GM18517 (cell line): ENCODE data around the gene ANAPC5.
"Not testable (repeated sequence)": the region's sequence is repeated elsewhere in the genome, so short reads cannot be mapped to it uniquely, and the experiment has no call there.

Experiments
- ATAC-seq: cut with Tn5 transposase; IDR thresholded peaks from one replicate; pipeline ENCODE4 v1.9.1; 2021; ENCODE audit warnings: mild to moderate bottlenecking, moderate library complexity; ENCODE audit not compliant: unreplicated experiment

Gene ANAPC5

GRCh38 chr12:121285856-121286255 lies 66.4 kb downstream of the ANAPC5 start:
- no peak for ATAC-seq

DNA sequence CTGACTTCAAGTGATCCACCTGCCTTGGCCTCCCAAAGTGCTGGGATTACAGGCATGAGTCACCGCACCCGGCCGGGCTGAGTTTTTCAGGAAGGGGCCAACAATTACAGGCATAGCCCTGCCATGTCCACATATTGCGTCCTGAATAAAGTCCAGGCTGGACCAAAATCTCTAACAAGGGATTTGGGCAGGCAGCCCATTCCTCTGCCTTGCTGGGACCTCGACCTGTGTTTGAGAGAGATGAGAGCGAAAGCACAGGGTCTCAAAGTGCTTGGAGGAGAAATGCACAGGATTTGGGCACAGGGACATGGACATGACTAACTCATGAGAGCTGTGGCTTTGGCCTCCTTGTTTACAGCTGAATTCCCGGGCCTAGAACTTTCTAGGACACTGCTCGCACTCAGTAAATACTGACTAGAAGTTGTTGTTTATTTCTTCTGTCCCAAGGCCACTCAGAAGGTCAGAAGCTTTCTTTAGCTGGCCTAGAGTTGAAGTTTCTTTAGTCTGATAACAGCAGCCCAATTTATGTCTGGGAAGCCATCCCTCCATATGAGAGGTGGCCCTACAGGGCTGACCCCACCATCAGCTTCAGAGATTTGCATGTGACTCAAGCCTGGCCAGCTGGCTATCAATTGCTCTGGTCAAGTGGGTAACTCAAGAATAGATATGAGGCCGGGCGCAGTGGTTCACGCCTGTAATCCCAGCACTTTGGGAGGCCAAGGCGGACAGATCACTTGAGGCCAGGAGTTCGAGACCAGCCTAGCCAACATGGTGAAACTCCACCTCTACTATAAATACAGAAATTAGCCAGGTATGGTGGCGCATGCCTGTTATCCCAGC lies 67.4 kb downstream of the ANAPC5 start:
- no peak for ATAC-seq

GRCh38 chr12:121283841-121284240 lies 68.4 kb downstream of the ANAPC5 start:
- ATAC-seq, result no peak

GRCh38 chr12:121283388-121283787 lies 68.8 kb downstream of the ANAPC5 start:
- no peak for ATAC-seq

- ATAC-seq, result not testable (repeated sequence)
Observed at GRCh38 chr12:121282910-121283309, 69.3 kb downstream of the ANAPC5 start.

DNA sequence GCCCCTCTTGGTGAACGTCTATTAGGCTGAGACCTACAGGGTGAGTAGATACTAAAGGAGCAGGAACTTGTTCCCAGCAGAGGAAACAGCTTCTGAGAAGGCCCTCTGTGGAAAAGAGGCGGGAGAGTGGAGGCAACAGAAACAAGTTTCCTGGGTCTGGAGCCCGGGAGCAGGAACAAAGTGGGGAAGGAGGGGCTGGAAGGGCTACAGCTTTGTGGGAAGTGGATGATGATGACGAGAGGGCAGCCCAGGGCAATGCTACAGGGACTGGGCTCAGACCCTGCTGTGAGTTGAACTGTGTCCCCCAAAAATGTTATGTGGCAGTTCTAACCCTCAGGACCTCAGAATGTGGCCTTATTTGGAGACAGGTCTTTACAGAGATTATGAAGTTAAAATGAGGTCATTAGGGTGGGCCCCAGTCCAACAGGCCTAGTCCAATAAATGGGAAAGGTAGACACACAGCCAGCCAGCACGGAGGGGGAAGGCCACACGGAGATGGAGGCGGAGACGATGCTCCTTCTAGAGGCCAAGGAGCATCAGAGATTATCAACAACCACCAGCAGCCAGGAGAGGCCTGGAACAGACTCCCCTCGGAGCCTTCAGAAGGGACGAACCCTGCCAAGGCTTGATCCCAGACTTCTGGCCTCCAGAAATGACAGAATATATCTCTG lies 70.0 kb downstream of the ANAPC5 start:
- no peak for ATAC-seq

- ATAC-seq, result not testable (repeated sequence)
Observed at GRCh38 chr12:121281116-121281515, 71.1 kb downstream of the ANAPC5 start.

DNA sequence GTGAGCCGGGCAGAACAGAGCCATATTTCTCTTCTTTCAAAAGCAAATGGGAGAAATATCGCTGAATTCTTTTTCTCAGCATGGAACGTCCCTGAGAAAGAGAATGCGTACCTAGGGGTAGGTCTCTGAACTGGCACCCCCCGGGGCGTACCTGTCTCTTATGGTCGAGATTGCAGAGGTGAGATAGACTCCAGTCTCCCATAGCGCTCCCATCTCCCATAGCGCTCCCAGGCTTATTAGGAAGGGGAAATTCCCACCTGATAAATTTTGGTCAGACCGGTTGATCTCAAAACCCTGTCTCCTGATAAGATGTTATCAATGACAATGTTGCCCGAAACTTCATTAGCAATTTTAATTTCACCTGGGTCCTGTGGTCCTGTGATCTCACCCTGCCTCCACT lies 71.7 kb downstream of the ANAPC5 start:
- not testable (repeated sequence) for ATAC-seq

DNA sequence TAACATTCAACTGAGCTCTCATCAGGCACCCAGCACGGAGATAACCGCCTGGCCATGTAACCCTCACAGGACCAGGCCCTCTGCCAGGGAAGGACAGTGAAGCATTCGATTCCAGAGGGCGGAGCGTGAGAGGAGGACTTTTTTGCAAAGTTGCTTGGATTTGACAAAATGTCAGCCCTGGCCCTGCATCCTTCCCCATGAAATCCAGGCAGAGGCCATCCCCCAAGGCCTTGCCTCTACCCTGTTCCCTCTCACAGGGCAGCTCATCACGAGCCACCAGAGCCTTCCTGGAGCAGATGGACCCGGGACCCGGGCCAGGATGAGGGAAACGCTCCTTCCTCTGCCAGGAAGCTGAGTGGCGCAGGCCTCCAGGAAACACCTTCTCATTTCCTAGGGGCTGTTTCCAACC lies 72.7 kb downstream of the ANAPC5 start:
- no peak for ATAC-seq

GRCh38 chr12:121279071-121279375 lies 73.2 kb downstream of the ANAPC5 start:
- ATAC-seq, result no peak

DNA sequence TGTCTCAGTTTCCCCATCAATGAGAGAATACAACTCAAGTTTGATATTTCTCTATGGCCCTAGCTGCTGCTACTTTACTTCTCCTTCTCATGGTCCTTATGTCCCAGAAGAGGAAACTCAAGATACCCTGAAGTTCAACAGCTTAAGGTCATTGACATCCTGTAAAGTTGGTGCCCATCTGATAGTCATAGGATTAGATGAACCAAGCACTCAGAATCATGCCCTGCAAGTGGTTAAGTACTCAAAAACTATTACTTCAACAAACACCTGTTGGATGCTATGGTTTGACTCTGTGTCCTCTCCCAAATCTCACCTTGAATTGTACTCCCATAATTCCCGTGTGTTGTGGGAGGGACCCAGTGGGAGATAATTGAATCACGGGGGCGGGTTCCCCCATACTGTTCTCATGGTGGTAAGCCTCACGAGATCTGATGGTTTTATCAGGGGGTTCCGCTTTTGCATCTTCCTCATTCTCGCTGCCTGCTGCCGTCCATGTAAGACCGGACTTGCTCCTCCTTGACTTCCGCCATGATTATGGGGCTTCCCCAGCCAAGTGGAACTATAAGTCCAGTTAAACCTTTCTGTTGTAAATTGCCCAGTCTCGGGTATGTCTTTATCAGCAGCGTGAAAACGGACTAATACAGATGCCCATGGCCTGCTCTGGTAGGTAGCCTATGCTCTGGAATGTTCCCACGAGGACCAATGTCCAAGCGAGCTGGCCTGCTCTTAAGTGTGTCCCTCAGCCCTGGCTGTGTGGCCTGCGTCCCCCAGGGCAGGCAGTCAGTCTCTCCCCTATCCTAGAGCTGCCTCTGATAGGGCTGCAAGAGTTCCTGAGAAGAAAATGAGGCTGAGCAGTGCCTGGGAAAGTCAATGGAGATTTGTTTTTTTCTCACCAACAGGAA lies 73.8 kb downstream of the ANAPC5 start:
- ATAC-seq, result no peak

DNA sequence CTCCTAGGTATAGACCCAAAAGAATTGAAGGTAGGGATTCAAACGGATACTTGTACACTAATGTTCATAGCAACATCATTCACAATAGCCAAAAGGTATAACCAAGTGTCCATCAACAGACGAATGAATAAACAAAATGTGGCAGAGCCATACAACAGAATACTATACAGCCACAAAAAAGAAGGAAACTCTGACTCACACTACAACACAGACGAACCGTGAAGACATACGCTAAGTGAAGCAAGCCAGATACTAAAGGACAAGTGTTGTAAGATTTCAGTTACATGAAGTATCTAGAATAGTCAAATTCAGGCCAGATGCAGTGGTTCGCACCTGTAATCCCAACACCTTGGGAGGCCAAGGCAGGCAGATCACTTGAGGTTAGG lies 74.8 kb downstream of the ANAPC5 start:
- ATAC-seq, result no peak

GRCh38 chr12:121274036-121274763 lies 78.0 kb downstream of the ANAPC5 start:
- no peak for ATAC-seq

GRCh38 chr12:121273364-121273896 lies 78.8 kb downstream of the ANAPC5 start:
- no peak for ATAC-seq

DNA sequence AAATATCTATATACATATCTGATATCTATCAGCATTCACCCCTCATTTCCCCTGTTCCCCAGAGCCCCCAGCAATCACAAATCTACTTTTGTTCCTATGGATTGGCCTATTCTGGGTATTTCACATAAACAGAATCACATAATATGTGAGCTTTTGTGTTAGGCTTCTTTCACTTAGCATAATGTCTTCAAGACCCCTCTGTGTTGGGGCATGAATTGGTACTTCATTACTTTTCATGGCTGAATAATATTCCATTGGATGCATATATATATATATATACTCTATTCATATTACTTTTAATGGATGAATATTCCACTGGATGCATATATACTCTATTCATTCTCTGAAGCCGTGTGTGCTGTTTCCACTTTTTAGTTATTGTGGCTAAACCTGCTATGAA lies 84.4 kb downstream of the ANAPC5 start:
- no peak for ATAC-seq

DNA sequence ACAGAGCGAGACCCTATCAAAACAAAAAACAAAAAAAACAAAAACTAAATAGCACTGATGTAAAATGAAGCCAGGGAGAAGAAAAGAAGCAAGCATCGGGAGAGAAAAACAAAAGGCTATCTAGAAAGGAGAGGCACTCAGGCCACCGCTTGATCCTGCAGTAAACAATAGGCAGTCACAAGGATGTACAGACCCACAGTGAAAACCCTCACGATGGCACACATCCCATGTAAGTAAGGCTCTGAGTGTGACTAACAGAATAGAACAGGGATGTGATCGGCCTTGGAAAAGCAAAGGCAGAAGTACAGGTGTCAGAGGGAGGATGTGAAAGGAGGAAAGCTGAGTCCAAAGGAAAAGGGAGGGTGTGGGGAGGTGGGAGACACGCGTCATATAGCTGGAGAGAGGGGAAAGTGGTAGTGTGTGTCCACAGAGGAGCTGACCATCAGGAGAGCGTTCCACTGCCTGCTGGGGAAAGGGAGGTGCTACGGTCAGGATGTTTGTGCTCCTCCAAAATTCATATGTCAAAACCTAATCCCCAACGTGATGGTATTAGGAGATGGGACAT lies 87.2 kb downstream of the ANAPC5 start:
- ATAC-seq, result no peak

GRCh38 chr12:121264135-121264534 lies 88.1 kb downstream of the ANAPC5 start:
- ATAC-seq, result no peak

- no peak for ATAC-seq
Observed at GRCh38 chr12:121263206-121263935, 88.8 kb downstream of the ANAPC5 start.

DNA sequence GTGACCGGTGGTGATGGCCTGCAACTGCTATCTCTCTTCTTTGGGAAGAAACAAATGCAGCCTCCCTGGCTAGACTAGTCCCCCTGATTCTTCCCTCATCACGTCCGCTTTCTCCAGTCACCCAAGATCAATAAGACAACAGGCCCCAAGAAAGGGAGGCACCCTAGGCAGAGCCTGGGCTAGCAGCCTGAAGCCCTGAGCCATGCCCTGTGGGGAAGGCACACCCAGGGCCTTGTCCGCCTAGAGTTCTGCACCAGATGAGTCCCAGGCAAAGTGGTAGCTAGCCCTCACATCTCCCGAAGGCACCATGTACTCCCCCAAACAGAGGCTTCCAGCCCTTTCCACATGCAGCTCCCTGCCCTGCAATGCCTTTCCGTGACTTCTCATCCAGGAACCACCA lies 90.8 kb downstream of the ANAPC5 start:
- no peak for ATAC-seq

DNA sequence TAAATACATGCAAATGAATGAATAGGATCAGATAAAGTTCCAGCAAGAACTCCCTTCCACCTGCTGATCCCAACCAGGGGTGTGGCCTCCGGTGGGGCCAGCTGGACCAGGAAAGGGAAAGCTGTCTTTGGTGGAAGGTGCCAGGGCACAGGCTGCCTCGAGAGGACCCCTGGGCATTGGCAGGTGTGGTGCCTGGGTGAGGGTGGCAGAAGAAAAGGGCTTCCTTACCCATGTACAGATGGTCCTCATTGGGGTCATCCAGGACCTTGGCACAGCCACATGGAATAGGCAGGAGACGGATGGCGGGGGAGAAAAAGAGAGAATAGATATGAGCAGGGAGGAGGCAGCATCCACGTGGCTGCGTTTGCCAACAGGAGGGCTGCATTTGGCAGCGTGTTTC lies 92.1 kb downstream of the ANAPC5 start:
- no peak for ATAC-seq
